Measurements from ENCODE around the gene RALB.

DNA sequence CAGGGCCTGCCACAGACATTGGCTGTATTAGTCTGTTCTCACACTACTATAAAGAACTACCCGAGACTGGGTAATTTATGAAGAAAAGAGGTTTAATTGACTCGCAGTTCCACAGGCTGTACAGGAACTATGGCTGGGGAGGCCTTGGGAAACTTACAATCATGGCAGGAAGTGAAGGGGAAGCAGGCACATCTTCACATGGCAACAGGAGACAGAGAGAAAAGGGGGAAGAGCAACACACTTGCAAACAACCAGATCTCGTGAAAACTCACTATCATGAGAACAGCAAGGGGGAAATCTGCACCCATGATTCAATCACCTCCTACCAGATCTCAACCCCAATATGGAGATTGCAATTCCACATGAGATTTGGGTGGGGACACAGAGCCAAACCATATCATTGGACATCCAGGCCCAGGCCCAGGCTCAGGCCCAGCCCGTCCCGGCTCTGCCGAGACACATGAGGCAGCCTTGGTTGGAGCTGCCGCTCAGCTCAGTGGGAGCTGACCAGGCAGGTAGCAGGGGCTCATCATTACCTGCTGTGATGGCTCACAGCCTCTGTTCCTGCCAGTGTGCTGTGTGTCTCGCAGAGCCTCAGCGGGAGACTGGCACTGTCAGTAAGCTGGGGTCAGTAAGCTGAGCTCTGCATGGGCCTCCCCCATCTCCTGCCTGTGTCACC is 8.6 kb upstream of the RALB start:
- TF ChIP-seq EZH2 (IDR thresholded peaks at IDR 0.05; ENCODE audit: borderline replicate concordance, low read depth, low read length, severe bottlenecking), result no peak
- TF ChIP-seq, protein P1, sequence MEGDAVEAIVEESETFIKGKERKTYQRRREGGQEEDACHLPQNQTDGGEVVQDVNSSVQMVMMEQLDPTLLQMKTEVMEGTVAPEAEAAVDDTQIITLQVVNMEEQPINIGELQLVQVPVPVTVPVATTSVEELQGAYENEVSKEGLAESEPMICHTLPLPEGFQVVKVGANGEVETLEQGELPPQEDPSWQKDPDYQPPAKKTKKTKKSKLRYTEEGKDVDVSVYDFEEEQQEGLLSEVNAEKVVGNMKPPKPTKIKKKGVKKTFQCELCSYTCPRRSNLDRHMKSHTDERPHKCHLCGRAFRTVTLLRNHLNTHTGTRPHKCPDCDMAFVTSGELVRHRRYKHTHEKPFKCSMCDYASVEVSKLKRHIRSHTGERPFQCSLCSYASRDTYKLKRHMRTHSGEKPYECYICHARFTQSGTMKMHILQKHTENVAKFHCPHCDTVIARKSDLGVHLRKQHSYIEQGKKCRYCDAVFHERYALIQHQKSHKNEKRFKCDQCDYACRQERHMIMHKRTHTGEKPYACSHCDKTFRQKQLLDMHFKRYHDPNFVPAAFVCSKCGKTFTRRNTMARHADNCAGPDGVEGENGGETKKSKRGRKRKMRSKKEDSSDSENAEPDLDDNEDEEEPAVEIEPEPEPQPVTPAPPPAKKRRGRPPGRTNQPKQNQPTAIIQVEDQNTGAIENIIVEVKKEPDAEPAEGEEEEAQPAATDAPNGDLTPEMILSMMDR (IDR thresholded peaks at IDR 0.05; ENCODE audit: borderline replicate concordance, extremely low read depth, low read length, poor library complexity, severe bottlenecking), result no peak
